HCT116 (cell line): Measurements from ENCODE around the gene BRS3. TPM values are rescaled to one million over a fixed set of nuclear protein-coding genes. Genes with fewer than 3 reads are reported as not detected.

Experiments
- ATAC-seq: fragments of 200-7000 bp; cut with Tn5 transposase; 2 replicates; pipeline ENCODE4 v1.9.1; 2020; ENCODE audit warnings: mild to moderate bottlenecking, moderate library complexity
- BruUV-seq: library from RNA; stranded (reverse); fragments of 400-500 nt; replicated peaks from 2 replicates; lab custom pipeline; 2021; lab: Mats Ljungman, UMichigan
- CTCF ChIA-PET: fragments of 300-600 bp; sonication (Branson Sonifier 250); formaldehyde crosslinking; loops from one replicate; lab custom pipeline; 2021; ENCODE audit warnings: antibody characterized with exemption; lab: Charles Lee
- POLR2A ChIA-PET: fragments of 300-600, 350-600 bp; sonication (Branson Sonifier 250); formaldehyde crosslinking; loops from one replicate; lab custom pipeline; 2021; ENCODE audit warnings: antibody characterized with exemption; lab: Charles Lee
- RAD21 ChIA-PET, 2 experiments: fragments of 300-600 bp; sonication (Branson Sonifier 250); formaldehyde crosslinking; loops; one replicate each; lab custom pipeline; 2023; ENCODE audit warnings: low total read pairs in 2 of 2; ENCODE audit not compliant: uncharacterized antibody in 2 of 2, unreplicated experiment in 2 of 2, low non-redundant PET in 1 of 2; lab: Charles Lee
- DNase-seq: peaks from one replicate; pipeline ENCODE4 v3.0.0-alpha.2; 2010; ENCODE audit warnings: low read depth, low spot score
- H2AFZ ChIP-seq: fragments of 200-600 bp; shearing (Covaris generic), sonication (generic); 2 replicates; pipeline ENCODE4 v1.6.1; 2017; ENCODE audit warnings: low read depth, mixed run types, mixed read lengths, antibody characterized with exemption, low read length; ENCODE audit not compliant: poor library complexity, severe bottlenecking
- H3K27ac ChIP-seq: 2 replicates; pipeline ENCODE4 v1.5.1; 2012; ENCODE audit warnings: low read depth, low read length
- H3K27me3 ChIP-seq: fragments of 200-600 bp; sonication (generic); 2 replicates; pipeline ENCODE4 v1.6.1; 2016; ENCODE audit warnings: mixed run types, low read length, mixed read lengths; ENCODE audit not compliant: insufficient read depth
- H3K36me3 ChIP-seq, 2 experiments: fragments of 200-500 bp in 1 of 2; fragments of 200-600 bp in 1 of 2; sonication (Bioruptor generic) in 1 of 2; sonication (generic) in 1 of 2; 2 replicates each; pipeline versions ENCODE4 v1.5.1 to v1.6.1; 2014 to 2016; ENCODE audit warnings: low read length in 2 of 2, inconsistent platforms in 1 of 2, mixed read lengths in 1 of 2, mixed run types in 1 of 2; ENCODE audit not compliant: insufficient read depth in 2 of 2, control insufficient read depth in 1 of 2
- H3K4me1 ChIP-seq, 2 experiments: fragments of 200-600 bp in 1 of 2; sonication (generic) in 1 of 2; 2 replicates each; pipeline versions ENCODE4 v1.5.1 to v1.6.1; 2012 to 2017; ENCODE audit warnings: low read length in 2 of 2, inconsistent platforms in 1 of 2, mild to moderate bottlenecking in 1 of 2, mixed read lengths in 1 of 2, mixed run types in 1 of 2, moderate library complexity in 1 of 2; ENCODE audit not compliant: insufficient read depth in 2 of 2, control insufficient read depth in 1 of 2
- H3K4me2 ChIP-seq: fragments of 200-600 bp; sonication (generic); 2 replicates; pipeline ENCODE4 v1.6.1; 2017; ENCODE audit warnings: mixed run types, low read length, mixed read lengths
- H3K4me3 ChIP-seq, 2 experiments: fragments of 200-600 bp in 1 of 2; sonication (generic) in 1 of 2; replicated peaks in 1 of 2; 2 replicates each; pipeline ENCODE4 v1.5.1; 2011 to 2016; ENCODE audit warnings: low read length in 2 of 2, control low read depth in 1 of 2, low read depth in 1 of 2, mild to moderate bottlenecking in 1 of 2, mixed read lengths in 1 of 2, mixed run types in 1 of 2
- H3K79me2 ChIP-seq: fragments of 200-600 bp; sonication (generic); 2 replicates; pipeline ENCODE4 v1.6.1; 2017; ENCODE audit warnings: mild to moderate bottlenecking, mixed run types, low read length, moderate library complexity, mixed read lengths; ENCODE audit not compliant: insufficient read depth
- H3K9ac ChIP-seq: fragments of 200-600 bp; sonication (generic); 2 replicates; pipeline ENCODE4 v1.6.1; 2016; ENCODE audit warnings: low read length, mixed read lengths
- H3K9me2 ChIP-seq: fragments of 200-600 bp; sonication (generic), shearing (Covaris generic); 2 replicates; pipeline ENCODE4 v1.6.1; 2017; ENCODE audit warnings: mixed run types, mild to moderate bottlenecking, moderate library complexity; ENCODE audit not compliant: insufficient read depth
- H3K9me3 ChIP-seq, 2 experiments: fragments of 200-500 bp in 1 of 2; fragments of 200-600 bp in 1 of 2; sonication (Bioruptor generic) in 1 of 2; sonication (generic) in 1 of 2; 2 replicates each; pipeline ENCODE4 v1.6.1; 2014 to 2017; ENCODE audit warnings: low read length in 2 of 2, mixed read lengths in 2 of 2, inconsistent platforms in 1 of 2, low read depth in 1 of 2, mild to moderate bottlenecking in 1 of 2, mixed run types in 1 of 2, moderate library complexity in 1 of 2; ENCODE audit not compliant: control insufficient read depth in 1 of 2, insufficient read depth in 1 of 2
- H4K20me1 ChIP-seq: fragments of 200-600 bp; sonication (generic), shearing (Covaris generic); 2 replicates; pipeline ENCODE4 v1.6.1; 2017; ENCODE audit warnings: mixed run types, mild to moderate bottlenecking, moderate library complexity; ENCODE audit not compliant: insufficient read depth
- CBX3 ChIP-seq: IDR thresholded peaks from 2 replicates; pipeline ENCODE4 v1.6.1; 2012; ENCODE audit warnings: low read depth
- CEBPB ChIP-seq: IDR thresholded peaks from 2 replicates; pipeline ENCODE4 v1.6.1; 2012; ENCODE audit warnings: low read depth
- ELF1 ChIP-seq: IDR thresholded peaks from 2 replicates; pipeline ENCODE4 v1.6.1; 2012; ENCODE audit warnings: low read depth, borderline replicate concordance
- EZH2 ChIP-seq: fragments of 200-600 bp; sonication (generic); IDR thresholded peaks from 2 replicates; pipeline ENCODE4 v1.6.1; 2017; ENCODE audit warnings: antibody characterized with exemption, mixed run types
- JUND ChIP-seq: IDR thresholded peaks from 2 replicates; pipeline ENCODE4 v1.6.1; 2012
- POLR2A ChIP-seq: IDR thresholded peaks from 2 replicates; pipeline ENCODE4 v1.7.0; 2011; ENCODE audit warnings: borderline replicate concordance; ENCODE audit not compliant: insufficient read depth, insufficient read length; ENCODE audit errors: extremely low read depth
- POLR2AphosphoS5 ChIP-seq: IDR thresholded peaks from 2 replicates; pipeline ENCODE4 v1.6.1; 2011; ENCODE audit warnings: mild to moderate bottlenecking, low read depth, low read length, moderate library complexity
- SIN3A ChIP-seq: IDR thresholded peaks from 2 replicates; pipeline ENCODE4 v1.6.1; 2012; ENCODE audit warnings: low read depth
- TCF7L2 ChIP-seq: IDR thresholded peaks from 2 replicates; pipeline ENCODE4 v1.7.0; 2011; ENCODE audit warnings: borderline replicate concordance, inconsistent platforms; ENCODE audit not compliant: insufficient read depth, insufficient read length; ENCODE audit errors: extremely low read depth
- YY1 ChIP-seq: IDR thresholded peaks from 2 replicates; pipeline ENCODE4 v1.6.1; 2011; ENCODE audit warnings: low read length, low read depth, moderate library complexity, mild to moderate bottlenecking; ENCODE audit not compliant: insufficient replicate concordance; ENCODE audit errors: extremely low read depth
- intact Hi-C: fragments of 100-400 bp; cut with micrococcal nuclease; formaldehyde crosslinking; loops from 2 replicates; pipeline ENCODE4 v1.10.0; 2022
- total RNA-seq: library from RNA; stranded (reverse); gene quantifications from one replicate; pipeline ENCODE4 v1.2.1, GENCODE V29; 2021; ENCODE audit not compliant: unreplicated experiment
- TF ChIP-seq, protein P1 (sequence below): IDR thresholded peaks from 2 replicates; pipeline ENCODE4 v1.6.1; 2012
- TF ChIP-seq, protein P2 (sequence below): IDR thresholded peaks from 2 replicates; pipeline ENCODE4 v1.6.1; 2012; ENCODE audit warnings: low read depth
- TF ChIP-seq, protein P3 (sequence below): IDR thresholded peaks from 2 replicates; pipeline ENCODE4 v1.6.1; 2012
- TF ChIP-seq, protein P4 (sequence below): IDR thresholded peaks from 2 replicates; pipeline ENCODE4 v1.6.1; 2011; ENCODE audit warnings: mild to moderate bottlenecking, low read length, moderate library complexity; ENCODE audit not compliant: insufficient replicate concordance; ENCODE audit errors: extremely low read depth

BRS3 gene
- total RNA-seq, 1 experiment from 2014 or later: not detected

DNA sequence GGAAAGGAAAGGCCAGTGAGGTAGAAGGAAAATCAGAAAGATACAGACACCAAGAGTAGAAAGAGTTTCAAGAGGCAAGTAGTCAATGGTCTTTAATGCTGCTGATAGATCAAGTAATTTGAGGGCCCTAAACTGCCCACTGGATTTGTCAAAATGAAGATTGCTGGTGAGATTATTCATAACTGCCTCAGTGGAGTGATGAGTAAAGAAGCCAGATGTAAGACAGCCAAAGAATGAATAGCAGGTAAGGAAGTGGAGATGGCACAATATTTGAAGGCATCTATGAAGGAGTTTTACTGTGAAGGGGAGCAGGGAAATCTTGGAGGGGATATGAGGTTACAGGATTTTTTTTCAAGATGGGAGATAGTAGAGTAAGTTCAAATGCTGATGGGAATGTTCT, 39.8 kb upstream of the BRS3 start:
- Histone ChIP-seq H3K27me3 (no peaks in the 10 kb centered on the region), H3K9me3 (no peaks in the 10 kb centered on the region), H3K4me1 (peaks cover 2 to 6% of the 10 kb centered on the region in 2 experiments; a peak in 1 of 4 replicates), H3K9ac (no peak overlapping the region), H3K79me2 (no peaks in the 10 kb centered on the region), H3K27ac (no peak overlapping the region), H3K36me3 (no peaks in the 10 kb centered on the region), H4K20me1 (no peaks in the 10 kb centered on the region), H3K9me2 (no peaks in the 10 kb centered on the region), H3K4me2 (no peak overlapping the region), H2AFZ (no peak overlapping the region), H3K4me3 (no peak overlapping the region)
- TF ChIP-seq SIN3A (no peak), EZH2 (no peak), TCF7L2 (no peak), CEBPB (no peak), JUND (no peak), POLR2A (no peak), YY1 (no peak), ELF1 (no peak), CBX3 (no peak), POLR2AphosphoS5 (no peak)
- TF ChIP-seq, protein P1, sequence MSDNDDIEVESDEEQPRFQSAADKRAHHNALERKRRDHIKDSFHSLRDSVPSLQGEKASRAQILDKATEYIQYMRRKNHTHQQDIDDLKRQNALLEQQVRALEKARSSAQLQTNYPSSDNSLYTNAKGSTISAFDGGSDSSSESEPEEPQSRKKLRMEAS: no peak
- TF ChIP-seq, protein P2, sequence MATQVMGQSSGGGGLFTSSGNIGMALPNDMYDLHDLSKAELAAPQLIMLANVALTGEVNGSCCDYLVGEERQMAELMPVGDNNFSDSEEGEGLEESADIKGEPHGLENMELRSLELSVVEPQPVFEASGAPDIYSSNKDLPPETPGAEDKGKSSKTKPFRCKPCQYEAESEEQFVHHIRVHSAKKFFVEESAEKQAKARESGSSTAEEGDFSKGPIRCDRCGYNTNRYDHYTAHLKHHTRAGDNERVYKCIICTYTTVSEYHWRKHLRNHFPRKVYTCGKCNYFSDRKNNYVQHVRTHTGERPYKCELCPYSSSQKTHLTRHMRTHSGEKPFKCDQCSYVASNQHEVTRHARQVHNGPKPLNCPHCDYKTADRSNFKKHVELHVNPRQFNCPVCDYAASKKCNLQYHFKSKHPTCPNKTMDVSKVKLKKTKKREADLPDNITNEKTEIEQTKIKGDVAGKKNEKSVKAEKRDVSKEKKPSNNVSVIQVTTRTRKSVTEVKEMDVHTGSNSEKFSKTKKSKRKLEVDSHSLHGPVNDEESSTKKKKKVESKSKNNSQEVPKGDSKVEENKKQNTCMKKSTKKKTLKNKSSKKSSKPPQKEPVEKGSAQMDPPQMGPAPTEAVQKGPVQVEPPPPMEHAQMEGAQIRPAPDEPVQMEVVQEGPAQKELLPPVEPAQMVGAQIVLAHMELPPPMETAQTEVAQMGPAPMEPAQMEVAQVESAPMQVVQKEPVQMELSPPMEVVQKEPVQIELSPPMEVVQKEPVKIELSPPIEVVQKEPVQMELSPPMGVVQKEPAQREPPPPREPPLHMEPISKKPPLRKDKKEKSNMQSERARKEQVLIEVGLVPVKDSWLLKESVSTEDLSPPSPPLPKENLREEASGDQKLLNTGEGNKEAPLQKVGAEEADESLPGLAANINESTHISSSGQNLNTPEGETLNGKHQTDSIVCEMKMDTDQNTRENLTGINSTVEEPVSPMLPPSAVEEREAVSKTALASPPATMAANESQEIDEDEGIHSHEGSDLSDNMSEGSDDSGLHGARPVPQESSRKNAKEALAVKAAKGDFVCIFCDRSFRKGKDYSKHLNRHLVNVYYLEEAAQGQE: no peak
- TF ChIP-seq, protein P3, sequence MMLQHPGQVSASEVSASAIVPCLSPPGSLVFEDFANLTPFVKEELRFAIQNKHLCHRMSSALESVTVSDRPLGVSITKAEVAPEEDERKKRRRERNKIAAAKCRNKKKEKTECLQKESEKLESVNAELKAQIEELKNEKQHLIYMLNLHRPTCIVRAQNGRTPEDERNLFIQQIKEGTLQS: no peak
- TF ChIP-seq, protein P4, sequence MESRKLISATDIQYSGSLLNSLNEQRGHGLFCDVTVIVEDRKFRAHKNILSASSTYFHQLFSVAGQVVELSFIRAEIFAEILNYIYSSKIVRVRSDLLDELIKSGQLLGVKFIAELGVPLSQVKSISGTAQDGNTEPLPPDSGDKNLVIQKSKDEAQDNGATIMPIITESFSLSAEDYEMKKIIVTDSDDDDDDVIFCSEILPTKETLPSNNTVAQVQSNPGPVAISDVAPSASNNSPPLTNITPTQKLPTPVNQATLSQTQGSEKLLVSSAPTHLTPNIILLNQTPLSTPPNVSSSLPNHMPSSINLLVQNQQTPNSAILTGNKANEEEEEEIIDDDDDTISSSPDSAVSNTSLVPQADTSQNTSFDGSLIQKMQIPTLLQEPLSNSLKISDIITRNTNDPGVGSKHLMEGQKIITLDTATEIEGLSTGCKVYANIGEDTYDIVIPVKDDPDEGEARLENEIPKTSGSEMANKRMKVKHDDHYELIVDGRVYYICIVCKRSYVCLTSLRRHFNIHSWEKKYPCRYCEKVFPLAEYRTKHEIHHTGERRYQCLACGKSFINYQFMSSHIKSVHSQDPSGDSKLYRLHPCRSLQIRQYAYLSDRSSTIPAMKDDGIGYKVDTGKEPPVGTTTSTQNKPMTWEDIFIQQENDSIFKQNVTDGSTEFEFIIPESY: no peak
- intact Hi-C loops: no loop called here
- no TSS peak for BruUV-seq
- ATAC-seq (no peak), DNase-seq (no peak)
- CTCF ChIA-PET: no interaction called here
- POLR2A ChIA-PET: no interaction called here
- RAD21 ChIA-PET: no interaction called here
